CD4-positive, alpha-beta T cell (primary cell): ENCODE measurements around the gene TSPAN7. TPM values are rescaled to one million over a fixed set of nuclear protein-coding genes. Genes with fewer than 3 reads are reported as not detected.

ENCODE experiments used
- ATAC-seq: fragments of 200-7000 bp; cut with Tn5 transposase; one replicate; pipeline ENCODE4 v1.10.0; 2022; ENCODE audit warnings: mild to moderate bottlenecking; ENCODE audit not compliant: poor library complexity
- CTCF ChIA-PET: fragments of 350-600 bp; sonication (Branson Sonifier 250); formaldehyde crosslinking; loops from one replicate; lab custom pipeline; 2021; ENCODE audit warnings: antibody characterized with exemption, inconsistent platforms; lab: Charles Lee
- POLR2A ChIA-PET: fragments of 350-600 bp; sonication (Branson Sonifier 250); formaldehyde crosslinking; loops from one replicate; lab custom pipeline; 2021; ENCODE audit warnings: antibody characterized with exemption, inconsistent platforms; lab: Charles Lee
- DNase-seq, 14 experiments: peaks; one replicate each; pipeline ENCODE4 v3.0.0-alpha.2; 2013 to 2020; ENCODE audit warnings: mixed read lengths in 2 of 14
- H3K27ac ChIP-seq, 2 donors: one replicate each; pipeline versions ENCODE4 v1.5.1 to v1.7.0; 2013; ENCODE audit warnings: low read length in 2 of 2, low read depth in 1 of 2, mild to moderate bottlenecking in 1 of 2
- H3K27me3 ChIP-seq, 2 experiments: 1 replicate in 1 of 2; 2 replicates in 1 of 2; pipeline versions ENCODE4 v1.6.1 to v1.7.0; 2013; ENCODE audit warnings: low read length in 2 of 2, control low read depth in 1 of 2, mild to moderate bottlenecking in 1 of 2, moderate library complexity in 1 of 2; ENCODE audit not compliant: insufficient read depth in 2 of 2, control insufficient read depth in 1 of 2
- H3K36me3 ChIP-seq: one replicate; pipeline ENCODE4 v1.6.1; 2013; ENCODE audit warnings: low read length, control low read depth; ENCODE audit not compliant: insufficient read depth
- H3K4me1 ChIP-seq: one replicate; pipeline ENCODE4 v1.6.1; 2013; ENCODE audit warnings: low read length, control low read depth; ENCODE audit not compliant: insufficient read depth
- H3K4me3 ChIP-seq: one replicate; pipeline ENCODE4 v1.5.1; 2013; ENCODE audit warnings: mild to moderate bottlenecking, low read length, moderate library complexity
- H3K9me3 ChIP-seq, 2 experiments: 1 replicate in 1 of 2; 2 replicates in 1 of 2; pipeline versions ENCODE4 v1.6.1 to v1.7.0; 2013; ENCODE audit warnings: low read length in 2 of 2, mild to moderate bottlenecking in 2 of 2, control low read depth in 1 of 2, moderate library complexity in 1 of 2; ENCODE audit not compliant: control insufficient read depth in 1 of 2, insufficient read depth in 1 of 2
- H3K27ac Mint-ChIP-seq: one replicate; pipeline ENCODE4 v1.8.0; 2020; ENCODE audit warnings: mixed read lengths
- H3K27me3 Mint-ChIP-seq: one replicate; pipeline ENCODE4 v1.8.0; 2021; ENCODE audit warnings: mixed read lengths
- H3K36me3 Mint-ChIP-seq: one replicate; pipeline ENCODE4 v1.8.0; 2021; ENCODE audit warnings: low read depth, mixed read lengths
- H3K4me1 Mint-ChIP-seq: one replicate; pipeline ENCODE4 v1.8.0; 2021; ENCODE audit warnings: low read depth, mixed read lengths
- H3K4me3 Mint-ChIP-seq: one replicate; pipeline ENCODE4 v1.8.0; 2020; ENCODE audit warnings: mild to moderate bottlenecking, mixed read lengths
- H3K9me3 Mint-ChIP-seq: one replicate; pipeline ENCODE4 v1.8.0; 2020; ENCODE audit warnings: mixed read lengths
- CTCF ChIP-seq: fragments of 200-600 bp; IDR thresholded peaks from one replicate; pipeline ENCODE4 v1.8.0; 2022; ENCODE audit warnings: antibody characterized with exemption, mild to moderate bottlenecking
- intact Hi-C, 2 experiments: fragments of 100-400 bp; cut with DNase I in 1 of 2; cut with micrococcal nuclease in 1 of 2; formaldehyde crosslinking; loops; one replicate each; pipeline versions ENCODE4 v1.15.1 to v1.9.0; 2023 to 2025; cut with DNase I, micrococcal nuclease
- total RNA-seq, 174 experiments: library from RNA in 2 of 174; stranded (reverse) in 2 of 174; gene quantifications; one replicate each; pipeline ENCODE4 v1.2.3 and lab custom pipeline; 2021 to 2026

TSPAN7 gene
- total RNA-seq, 2 experiments from 2014 or later = 0.36 TPM; not detected in 1

GRCh38 chrX:38599796-38600755, 38.7 kb downstream of the TSPAN7 start:
- ChIA-PET CTCF (no interaction called here), POLR2A (no interaction called here)
- no peak overlapping the region for H3K27ac Mint-ChIP-seq
- H3K36me3 ChIP-seq = no peaks in the 10 kb centered on the region
- no peak overlapping the region for H3K27ac ChIP-seq
- peaks cover 20% of the 10 kb centered on the region for H3K27me3 Mint-ChIP-seq
- H3K4me1 ChIP-seq = no peaks in the 10 kb centered on the region
- no peak overlapping the region for H3K4me3 ChIP-seq
- ATAC-seq = no peak
- intact Hi-C loops = no loop called here
- TF ChIP-seq CTCF = no peak
- H3K36me3 Mint-ChIP-seq = no peaks in the 10 kb centered on the region
- H3K9me3 ChIP-seq = no peaks in the 10 kb centered on the region
- no peaks in the 10 kb centered on the region for H3K4me1 Mint-ChIP-seq
- no peak overlapping the region for H3K4me3 Mint-ChIP-seq
- H3K27me3 ChIP-seq = peaks cover 0 to 19% of the 10 kb centered on the region in 2 experiments
- no peaks in the 10 kb centered on the region for H3K9me3 Mint-ChIP-seq
- DNase-seq = no peak

DNA sequence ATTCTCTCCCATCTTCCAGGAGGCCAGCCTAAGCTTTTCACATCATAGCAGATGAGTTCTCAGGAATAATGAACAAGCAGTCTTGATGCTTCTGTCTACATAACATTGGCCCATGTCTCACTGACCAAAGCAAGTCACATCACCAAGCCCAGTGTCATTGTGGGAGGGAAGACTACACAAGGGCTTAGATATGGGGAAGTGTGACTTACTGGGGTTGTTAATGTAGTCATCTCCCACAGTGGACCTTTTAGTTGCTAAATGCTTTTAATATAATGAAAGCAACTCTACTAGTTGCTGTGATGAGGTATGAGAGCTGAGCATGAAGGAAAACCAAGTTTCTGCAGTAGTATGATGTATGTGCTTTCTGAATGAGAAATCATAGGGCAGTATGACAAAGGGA, 40.5 kb downstream of the TSPAN7 start:
- no peaks in the 10 kb centered on the region for H3K4me1 Mint-ChIP-seq
- ChIA-PET CTCF (no interaction called here), POLR2A (no interaction called here)
- no peaks in the 10 kb centered on the region for H3K36me3 ChIP-seq
- H3K27ac ChIP-seq = no peak overlapping the region
- DNase-seq (no peak), ATAC-seq (no peak)
- no peak overlapping the region for H3K4me3 Mint-ChIP-seq
- no peak overlapping the region for H3K4me3 ChIP-seq
- H3K9me3 ChIP-seq = no peaks in the 10 kb centered on the region
- H3K36me3 Mint-ChIP-seq = no peaks in the 10 kb centered on the region
- no peak for TF ChIP-seq CTCF
- H3K9me3 Mint-ChIP-seq = no peaks in the 10 kb centered on the region
- intact Hi-C loops = no loop called here
- H3K4me1 ChIP-seq = no peaks in the 10 kb centered on the region
- H3K27me3 ChIP-seq = peaks cover 0 to 14% of the 10 kb centered on the region in 2 experiments
- H3K27ac Mint-ChIP-seq = no peak overlapping the region
- peaks cover 19% of the 10 kb centered on the region for H3K27me3 Mint-ChIP-seq

DNA sequence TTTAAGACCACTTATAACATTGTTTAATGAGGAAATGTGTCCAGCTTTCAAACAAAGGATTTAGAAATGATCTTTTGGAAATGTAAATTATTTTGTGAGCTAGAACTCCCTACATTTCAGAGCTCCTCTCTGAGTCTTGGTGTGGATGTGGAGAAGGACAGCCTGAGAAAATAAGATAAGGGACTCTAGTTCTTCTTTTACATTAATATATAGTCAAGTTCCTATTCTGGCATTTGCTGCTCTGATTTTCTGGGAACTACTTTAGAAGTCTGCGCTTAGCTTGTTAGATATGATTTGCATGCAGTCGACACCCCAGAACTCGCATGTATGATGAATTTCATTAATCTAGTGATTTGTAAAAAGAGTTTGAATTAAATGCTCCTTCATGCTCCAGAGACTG, 45.5 kb downstream of the TSPAN7 start:
- Mint-ChIP-seq H3K27ac (no peak overlapping the region), H3K27me3 (peaks cover 11% of the 10 kb centered on the region), H3K4me3 (no peak overlapping the region), H3K9me3 (no peaks in the 10 kb centered on the region), H3K4me1 (no peaks in the 10 kb centered on the region), H3K36me3 (no peaks in the 10 kb centered on the region)
- H3K27ac ChIP-seq = no peak overlapping the region
- ATAC-seq (no peak), DNase-seq (no peak)
- no peaks in the 10 kb centered on the region for H3K9me3 ChIP-seq
- H3K4me1 ChIP-seq = no peaks in the 10 kb centered on the region
- peaks cover 0 to under 1% of the 10 kb centered on the region in 2 experiments for H3K27me3 ChIP-seq
- ChIA-PET CTCF (interaction anchor here (0.7 kb wide), 1 partner anchor 9 kb away, joined by 3 read pairs; no protein-coding TSS in a partner anchor), POLR2A (no interaction called here)
- intact Hi-C loops = no loop called here
- no peak for TF ChIP-seq CTCF
- no peaks in the 10 kb centered on the region for H3K36me3 ChIP-seq
- H3K4me3 ChIP-seq = no peak overlapping the region
